GM21786 (cell line): ENCODE data around the gene CDCP2.
"Not testable (repeated sequence)": the region's sequence is repeated elsewhere in the genome, so short reads cannot be mapped to it uniquely, and the experiment has no call there.

Source experiments
- ATAC-seq: cut with Tn5 transposase; IDR thresholded peaks from one replicate; pipeline ENCODE4 v1.9.1; 2021; ENCODE audit not compliant: unreplicated experiment

Gene CDCP2

GRCh38 chr1:54168206-54168965 lies 15.6 kb upstream of the CDCP2 start:
- ATAC-seq = no peak

GRCh38 chr1:54167422-54168139 lies 14.8 kb upstream of the CDCP2 start:
- ATAC-seq = no peak

- ATAC-seq = not testable (repeated sequence)
Measured at GRCh38 chr1:54166357-54166756, 13.6 kb upstream of the CDCP2 start.

- ATAC-seq = no peak
Measured at GRCh38 chr1:54165146-54165545, 12.3 kb upstream of the CDCP2 start.

GRCh38 chr1:54163573-54163972 lies 10.8 kb upstream of the CDCP2 start:
- ATAC-seq = no peak

GRCh38 chr1:54163051-54163450 lies 10.3 kb upstream of the CDCP2 start:
- no peak for ATAC-seq

- no peak for ATAC-seq
Measured at GRCh38 chr1:54161495-54162168, 8.8 kb upstream of the CDCP2 start.

GRCh38 chr1:54160351-54160750 lies 7.6 kb upstream of the CDCP2 start:
- ATAC-seq = no peak

GRCh38 chr1:54159733-54160316 lies 7.0 kb upstream of the CDCP2 start:
- no peak for ATAC-seq

- ATAC-seq = no peak
Measured at GRCh38 chr1:54158071-54158470, 5.3 kb upstream of the CDCP2 start.

GRCh38 chr1:54157401-54157800 lies 4.6 kb upstream of the CDCP2 start:
- ATAC-seq = no peak

- ATAC-seq = no peak
Measured at GRCh38 chr1:54156986-54157385, 4.2 kb upstream of the CDCP2 start.

GRCh38 chr1:54156201-54156600 lies 3.4 kb upstream of the CDCP2 start:
- no peak for ATAC-seq

- no peak for ATAC-seq
Measured at GRCh38 chr1:54153535-54154439, 987 bp upstream of the CDCP2 start.

GRCh38 chr1:54151013-54151412 lies 1.8 kb downstream of the CDCP2 start:
- no peak for ATAC-seq

GRCh38 chr1:54149734-54150133 lies 3.1 kb downstream of the CDCP2 start:
- no peak for ATAC-seq

- no peak for ATAC-seq
Measured at GRCh38 chr1:54144366-54144765, 8.4 kb downstream of the CDCP2 start.

GRCh38 chr1:54142146-54142900 lies 10.5 kb downstream of the CDCP2 start:
- no peak for ATAC-seq

GRCh38 chr1:54139711-54140110 lies 13.1 kb downstream of the CDCP2 start:
- no peak for ATAC-seq

GRCh38 chr1:54138994-54139393 lies 13.8 kb downstream of the CDCP2 start:
- no peak for ATAC-seq
